K562 (cell line): ENCODE data around the gene FAM3C. TPM values are rescaled to one million over a fixed set of nuclear protein-coding genes. Genes with fewer than 3 reads are reported as not detected.

Source experiments
- ATAC-seq: fragments of 200-7000 bp; cut with Tn5 transposase; 3 replicates; pipeline ENCODE4 v1.9.1; 2020; ENCODE audit warnings: moderate library complexity
- BruUV-seq: library from RNA; stranded (reverse); fragments of 400-500 nt; replicated peaks from 2 replicates; lab custom pipeline; 2021; lab: Mats Ljungman, UMichigan
- CTCF ChIA-PET: fragments of 300-600 bp; formaldehyde crosslinking; extraction: SDS; loops from one replicate; lab custom pipeline; 2021; ENCODE audit warnings: low intra/inter-chr PET ratio; lab: Yijun Ruan, JAX
- POLR2A ChIA-PET: fragments of 300-600, 350-650 bp; sonication (Branson Sonifier 250); formaldehyde crosslinking; extraction: SDS; loops from one replicate; lab custom pipeline; 2021; ENCODE audit warnings: antibody characterized with exemption, inconsistent platforms; lab: Yijun Ruan, JAX
- DNase-seq, 4 experiments: peaks; one replicate each; pipeline versions ENCODE4 v3.0.0 to v3.0.0-alpha.2; 2011 to 2018; ENCODE audit warnings: low spot score in 3 of 4, mixed read lengths in 3 of 4; ENCODE audit errors: extremely low read depth in 1 of 4
- FAIRE-seq: peaks from 2 replicates; lab custom pipeline; 2011; peaks lifted over from hg19 to GRCh38; lab: Jason Lieb, UNC
- H2AFZ ChIP-seq: 2 replicates; pipeline ENCODE4 v1.6.0; 2011; ENCODE audit warnings: low read depth, low read length, control low read depth, inconsistent platforms
- H3K27ac ChIP-seq: fragments of 200-600 bp; 3 replicates; pipeline ENCODE4 v1.8.0; 2011; ENCODE audit warnings: low read depth, mild to moderate bottlenecking, control low read depth, inconsistent platforms, low read length, moderate library complexity, mixed read lengths; ENCODE audit errors: extremely low read depth
- H3K27me3 ChIP-seq, 2 experiments: fragments of 300-600 bp in 1 of 2; 2 replicates in 1 of 2; 3 replicates in 1 of 2; pipeline versions ENCODE4 v1.6.0 to v1.8.0; 2011; ENCODE audit warnings: inconsistent platforms in 2 of 2, low read length in 2 of 2, mild to moderate bottlenecking in 1 of 2, mixed read lengths in 1 of 2, moderate library complexity in 1 of 2; ENCODE audit not compliant: control insufficient read depth in 2 of 2, insufficient read depth in 2 of 2
- H3K36me3 ChIP-seq: fragments of 300-600 bp; 3 replicates; pipeline ENCODE4 v1.8.0; 2011; ENCODE audit warnings: mild to moderate bottlenecking, low read length, inconsistent platforms; ENCODE audit not compliant: control insufficient read depth, insufficient read depth
- H3K4me1 ChIP-seq, 2 experiments: fragments of 200-600 bp in 1 of 2; replicated peaks in 1 of 2; 2 replicates in 1 of 2; 3 replicates in 1 of 2; pipeline versions ENCODE4 v1.5.1 to v1.8.0; 2011; ENCODE audit warnings: inconsistent platforms in 2 of 2, low read length in 2 of 2, mild to moderate bottlenecking in 1 of 2, mixed read lengths in 1 of 2, moderate library complexity in 1 of 2; ENCODE audit not compliant: control insufficient read depth in 2 of 2, insufficient read depth in 2 of 2
- H3K4me2 ChIP-seq: 2 replicates; pipeline ENCODE4 v1.6.1; 2011; ENCODE audit warnings: low read length, control low read depth, inconsistent platforms, mixed read lengths; ENCODE audit not compliant: insufficient read depth
- H3K4me3 ChIP-seq: fragments of 200-600 bp; sonication (generic), shearing (Covaris generic); 2 replicates; pipeline ENCODE4 v1.5.1; 2016; ENCODE audit warnings: control low read depth, inconsistent platforms
- H3K79me2 ChIP-seq: fragments of 200-600 bp; 3 replicates; pipeline ENCODE4 v1.8.0; 2011; ENCODE audit warnings: low read length, inconsistent platforms; ENCODE audit not compliant: control insufficient read depth, insufficient read depth
- H3K9ac ChIP-seq, 2 experiments: 2 replicates each; pipeline versions ENCODE4 v1.6.0 to v1.6.1; 2011; ENCODE audit warnings: low read depth in 2 of 2, low read length in 2 of 2, control low read depth in 1 of 2, inconsistent platforms in 1 of 2, mild to moderate bottlenecking in 1 of 2, mixed read lengths in 1 of 2; ENCODE audit not compliant: insufficient read depth in 1 of 2
- H3K9me1 ChIP-seq: one replicate; pipeline ENCODE4 v1.6.0; 2011; ENCODE audit warnings: inconsistent platforms, mild to moderate bottlenecking, low read length, moderate library complexity; ENCODE audit not compliant: control insufficient read depth, insufficient read depth
- H3K9me3 ChIP-seq: replicated peaks from 2 replicates; pipeline ENCODE4 v1.5.1; 2011; ENCODE audit warnings: low read depth, low read length, inconsistent platforms; ENCODE audit not compliant: control insufficient read depth, insufficient read depth
- H4K20me1 ChIP-seq: replicated peaks from 2 replicates; pipeline ENCODE4 v1.6.1; 2011; ENCODE audit warnings: low read length, inconsistent platforms, mixed read lengths; ENCODE audit not compliant: control insufficient read depth, insufficient read depth
- CBFB ChIP-seq: sonication (generic); formaldehyde crosslinking; IDR thresholded peaks from 2 replicates; pipeline ENCODE4 v1.4.0; 2020; ENCODE audit warnings: mild to moderate bottlenecking, missing genetic modification reagents
- MCM3 ChIP-seq: fragments of 450-650 bp; IDR thresholded peaks from 2 replicates; pipeline ENCODE4 v1.6.1; 2016
- NR2C1 ChIP-seq, 2 experiments: fragments of 450-650 bp; IDR thresholded peaks; 2 replicates each; pipeline ENCODE4 v1.6.1; 2017; ENCODE audit warnings: mild to moderate bottlenecking in 2 of 2, antibody characterized with exemption in 1 of 2, inconsistent platforms in 1 of 2, missing compliant biosample characterization in 1 of 2, missing genetic modification characterization in 1 of 2
- TAF9B ChIP-seq: fragments of 450-650 bp; IDR thresholded peaks from 2 replicates; pipeline ENCODE4 v1.6.1; 2018; ENCODE audit warnings: mild to moderate bottlenecking; ENCODE audit not compliant: partially characterized antibody
- ZNF766 ChIP-seq: fragments of 200-800 bp; sonication (Bioruptor generic); conservative IDR thresholded peaks from 2 replicates; pipeline ENCODE4 v1.6.1; 2016; ENCODE audit warnings: missing genetic modification characterization, missing compliant biosample characterization
- WGBS: fragments of 100-300 bp; shearing (Covaris generic); methylation state at CpG from one replicate; pipeline ENCODE4 v1.1.6; 2016; ENCODE audit warnings: low coverage, mixed read lengths; ENCODE audit not compliant: insufficient coverage; ENCODE audit errors: missing lambda C conversion rate; 5-methylcytosine and 5-hydroxymethylcytosine counted together
- in situ Hi-C: fragments of 300-500 bp; cut with MboI; formaldehyde crosslinking; loops from 4 replicates; pipeline ENCODE4 v1.15.0; 2018; ENCODE audit warnings: inconsistent platforms, mixed read lengths
- intact Hi-C: fragments of 100-400 bp; cut with micrococcal nuclease; formaldehyde crosslinking; loops from 2 replicates; pipeline ENCODE4 v1.14.2; 2022
- polyA plus RNA-seq, 8 experiments: library from polyadenylated mRNA; depleted of rRNA in 4 of 8; stranded (reverse) in 5 of 8; unstranded in 3 of 8; fragments of >200 nt; fragmentation: Nextera tagmentation in 2 of 8; fragmentation: Illumina TruSeq in 1 of 8; extraction: Ambion mirVana in 2 of 8; extraction: Trizol in 1 of 8; gene quantifications; 2 replicates each; pipeline versions ENCODE4 v1.2.1 to v1.2.3, GENCODE V29; 2011 to 2014; ENCODE audit warnings: inconsistent platforms in 1 of 8, missing spikeins in 1 of 8
- total RNA-seq, 7 experiments: library from RNA; depleted of rRNA in 6 of 7; stranded (reverse); fragments of >200 nt in 6 of 7; fragmentation: Illumina TruSeq in 2 of 7; extraction: Trizol in 2 of 7; gene quantifications; 2 replicates each; pipeline versions ENCODE4 v1.2.1 to v1.2.3, GENCODE V29; 2011 to 2021; ENCODE audit warnings: low replicate concordance in 1 of 7
- TF ChIP-seq, protein P1 (sequence below): fragments of 450-650 bp; IDR thresholded peaks from 2 replicates; pipeline ENCODE4 v1.6.1; 2018; ENCODE audit not compliant: partially characterized antibody
- TF ChIP-seq, protein P2 (sequence below), 2 experiments: fragments of 150-350 bp in 1 of 2; IDR thresholded peaks; 2 replicates each; pipeline ENCODE4 v1.6.1; 2012 to 2016; ENCODE audit warnings: low read depth in 2 of 2, low read length in 2 of 2, mild to moderate bottlenecking in 1 of 2, moderate library complexity in 1 of 2
- TF ChIP-seq, protein P3 (sequence below): sonication (generic); formaldehyde crosslinking; IDR thresholded peaks from 2 replicates; pipeline ENCODE4 v1.8.1; 2023; ENCODE audit warnings: mild to moderate bottlenecking, missing genetic modification reagents, moderate library complexity
- TF ChIP-seq, protein P4 (sequence below): fragments of 150-350 bp; conservative IDR thresholded peaks from 2 replicates; pipeline ENCODE4 v1.6.1; 2014; ENCODE audit warnings: low read length
- TF ChIP-seq, protein P5 (sequence below): fragments of 450-650 bp; IDR thresholded peaks from 2 replicates; pipeline ENCODE4 v1.6.1; 2016; ENCODE audit warnings: low read depth, mild to moderate bottlenecking, moderate library complexity

FAM3C gene
- total and polyA plus RNA-seq, 9 of the 15 experiments (the other 6 are each of a cell fraction or from before 2014, with no cell fraction given): 10.6 to 42.6 (median 30.0) TPM

DNA sequence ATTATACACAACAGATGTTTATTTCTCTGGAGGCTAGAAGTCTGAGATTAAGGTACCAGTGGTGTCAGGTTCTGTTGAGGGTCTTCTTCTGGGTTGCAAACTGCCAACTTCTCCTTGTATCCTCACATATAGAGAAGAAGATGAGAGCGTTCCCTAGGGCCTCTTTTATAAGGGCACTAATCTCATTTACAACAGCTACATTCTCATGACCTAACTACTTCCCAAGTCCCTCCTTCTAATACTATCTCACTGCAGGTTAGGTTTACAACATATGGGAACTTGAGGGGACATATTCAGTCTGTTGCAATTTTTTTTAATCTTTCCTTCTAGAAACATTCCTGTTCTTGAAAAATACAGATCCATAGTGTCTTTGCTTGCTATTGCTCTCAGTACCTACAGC is 18.3 kb upstream of the FAM3C start:
- intact Hi-C loops: no loop called here
- BruUV-seq: no TSS peak
- Histone ChIP-seq H3K9me1 (no peaks in the 10 kb centered on the region), H3K4me3 (no peak overlapping the region), H3K27me3 (no peaks in the 10 kb centered on the region), H4K20me1 (no peaks in the 10 kb centered on the region), H3K4me1 (peaks cover 0 to 13% of the 10 kb centered on the region in 2 experiments; a peak in 3 of 5 replicates), H3K36me3 (no peaks in the 10 kb centered on the region), H3K9ac (no peak overlapping the region), H3K79me2 (no peaks in the 10 kb centered on the region), H3K27ac (no peak overlapping the region), H3K9me3 (no peaks in the 10 kb centered on the region), H2AFZ (no peak overlapping the region), H3K4me2 (no peak overlapping the region)
- ATAC-seq (no peak), DNase-seq (no peak), FAIRE-seq (no peak)
- CTCF ChIA-PET: no interaction called here
- in situ Hi-C loops: no loop called here
- POLR2A ChIA-PET: no interaction called here
- WGBS: 24% methylated on average over 1 of the region's 1 CpG
- no peak for TF ChIP-seq ZNF766 (CRISPR knock-in tag)
- TF ChIP-seq, protein P1, sequence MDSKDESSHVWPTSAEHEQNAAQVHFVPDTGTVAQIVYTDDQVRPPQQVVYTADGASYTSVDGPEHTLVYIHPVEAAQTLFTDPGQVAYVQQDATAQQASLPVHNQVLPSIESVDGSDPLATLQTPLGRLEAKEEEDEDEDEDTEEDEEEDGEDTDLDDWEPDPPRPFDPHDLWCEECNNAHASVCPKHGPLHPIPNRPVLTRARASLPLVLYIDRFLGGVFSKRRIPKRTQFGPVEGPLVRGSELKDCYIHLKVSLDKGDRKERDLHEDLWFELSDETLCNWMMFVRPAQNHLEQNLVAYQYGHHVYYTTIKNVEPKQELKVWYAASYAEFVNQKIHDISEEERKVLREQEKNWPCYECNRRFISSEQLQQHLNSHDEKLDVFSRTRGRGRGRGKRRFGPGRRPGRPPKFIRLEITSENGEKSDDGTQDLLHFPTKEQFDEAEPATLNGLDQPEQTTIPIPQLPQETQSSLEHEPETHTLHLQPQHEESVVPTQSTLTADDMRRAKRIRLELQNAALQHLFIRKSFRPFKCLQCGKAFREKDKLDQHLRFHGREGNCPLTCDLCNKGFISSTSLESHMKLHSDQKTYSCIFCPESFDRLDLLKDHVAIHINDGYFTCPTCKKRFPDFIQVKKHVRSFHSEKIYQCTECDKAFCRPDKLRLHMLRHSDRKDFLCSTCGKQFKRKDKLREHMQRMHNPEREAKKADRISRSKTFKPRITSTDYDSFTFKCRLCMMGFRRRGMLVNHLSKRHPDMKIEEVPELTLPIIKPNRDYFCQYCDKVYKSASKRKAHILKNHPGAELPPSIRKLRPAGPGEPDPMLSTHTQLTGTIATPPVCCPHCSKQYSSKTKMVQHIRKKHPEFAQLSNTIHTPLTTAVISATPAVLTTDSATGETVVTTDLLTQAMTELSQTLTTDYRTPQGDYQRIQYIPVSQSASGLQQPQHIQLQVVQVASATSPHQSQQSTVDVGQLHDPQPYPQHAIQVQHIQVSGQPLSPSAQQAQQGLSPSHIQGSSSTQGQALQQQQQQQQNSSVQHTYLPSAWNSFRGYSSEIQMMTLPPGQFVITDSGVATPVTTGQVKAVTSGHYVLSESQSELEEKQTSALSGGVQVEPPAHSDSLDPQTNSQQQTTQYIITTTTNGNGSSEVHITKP: no peak
- TF ChIP-seq, protein P2, sequence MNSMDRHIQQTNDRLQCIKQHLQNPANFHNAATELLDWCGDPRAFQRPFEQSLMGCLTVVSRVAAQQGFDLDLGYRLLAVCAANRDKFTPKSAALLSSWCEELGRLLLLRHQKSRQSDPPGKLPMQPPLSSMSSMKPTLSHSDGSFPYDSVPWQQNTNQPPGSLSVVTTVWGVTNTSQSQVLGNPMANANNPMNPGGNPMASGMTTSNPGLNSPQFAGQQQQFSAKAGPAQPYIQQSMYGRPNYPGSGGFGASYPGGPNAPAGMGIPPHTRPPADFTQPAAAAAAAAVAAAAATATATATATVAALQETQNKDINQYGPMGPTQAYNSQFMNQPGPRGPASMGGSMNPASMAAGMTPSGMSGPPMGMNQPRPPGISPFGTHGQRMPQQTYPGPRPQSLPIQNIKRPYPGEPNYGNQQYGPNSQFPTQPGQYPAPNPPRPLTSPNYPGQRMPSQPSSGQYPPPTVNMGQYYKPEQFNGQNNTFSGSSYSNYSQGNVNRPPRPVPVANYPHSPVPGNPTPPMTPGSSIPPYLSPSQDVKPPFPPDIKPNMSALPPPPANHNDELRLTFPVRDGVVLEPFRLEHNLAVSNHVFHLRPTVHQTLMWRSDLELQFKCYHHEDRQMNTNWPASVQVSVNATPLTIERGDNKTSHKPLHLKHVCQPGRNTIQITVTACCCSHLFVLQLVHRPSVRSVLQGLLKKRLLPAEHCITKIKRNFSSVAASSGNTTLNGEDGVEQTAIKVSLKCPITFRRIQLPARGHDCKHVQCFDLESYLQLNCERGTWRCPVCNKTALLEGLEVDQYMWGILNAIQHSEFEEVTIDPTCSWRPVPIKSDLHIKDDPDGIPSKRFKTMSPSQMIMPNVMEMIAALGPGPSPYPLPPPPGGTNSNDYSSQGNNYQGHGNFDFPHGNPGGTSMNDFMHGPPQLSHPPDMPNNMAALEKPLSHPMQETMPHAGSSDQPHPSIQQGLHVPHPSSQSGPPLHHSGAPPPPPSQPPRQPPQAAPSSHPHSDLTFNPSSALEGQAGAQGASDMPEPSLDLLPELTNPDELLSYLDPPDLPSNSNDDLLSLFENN (IDR thresholded peaks at IDR 0.05; ENCODE audit: low read depth in 2 of 2, low read length in 2 of 2): no peak
- TF ChIP-seq, protein P3, sequence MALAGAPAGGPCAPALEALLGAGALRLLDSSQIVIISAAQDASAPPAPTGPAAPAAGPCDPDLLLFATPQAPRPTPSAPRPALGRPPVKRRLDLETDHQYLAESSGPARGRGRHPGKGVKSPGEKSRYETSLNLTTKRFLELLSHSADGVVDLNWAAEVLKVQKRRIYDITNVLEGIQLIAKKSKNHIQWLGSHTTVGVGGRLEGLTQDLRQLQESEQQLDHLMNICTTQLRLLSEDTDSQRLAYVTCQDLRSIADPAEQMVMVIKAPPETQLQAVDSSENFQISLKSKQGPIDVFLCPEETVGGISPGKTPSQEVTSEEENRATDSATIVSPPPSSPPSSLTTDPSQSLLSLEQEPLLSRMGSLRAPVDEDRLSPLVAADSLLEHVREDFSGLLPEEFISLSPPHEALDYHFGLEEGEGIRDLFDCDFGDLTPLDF (CRISPR knock-in tag): no peak
- TF ChIP-seq NR2C1 (IDR thresholded peaks at IDR 0.05): no peak
- no peak for TF ChIP-seq NR2C1 (tag; IDR thresholded peaks at IDR 0.05)
- TF ChIP-seq, protein P4, sequence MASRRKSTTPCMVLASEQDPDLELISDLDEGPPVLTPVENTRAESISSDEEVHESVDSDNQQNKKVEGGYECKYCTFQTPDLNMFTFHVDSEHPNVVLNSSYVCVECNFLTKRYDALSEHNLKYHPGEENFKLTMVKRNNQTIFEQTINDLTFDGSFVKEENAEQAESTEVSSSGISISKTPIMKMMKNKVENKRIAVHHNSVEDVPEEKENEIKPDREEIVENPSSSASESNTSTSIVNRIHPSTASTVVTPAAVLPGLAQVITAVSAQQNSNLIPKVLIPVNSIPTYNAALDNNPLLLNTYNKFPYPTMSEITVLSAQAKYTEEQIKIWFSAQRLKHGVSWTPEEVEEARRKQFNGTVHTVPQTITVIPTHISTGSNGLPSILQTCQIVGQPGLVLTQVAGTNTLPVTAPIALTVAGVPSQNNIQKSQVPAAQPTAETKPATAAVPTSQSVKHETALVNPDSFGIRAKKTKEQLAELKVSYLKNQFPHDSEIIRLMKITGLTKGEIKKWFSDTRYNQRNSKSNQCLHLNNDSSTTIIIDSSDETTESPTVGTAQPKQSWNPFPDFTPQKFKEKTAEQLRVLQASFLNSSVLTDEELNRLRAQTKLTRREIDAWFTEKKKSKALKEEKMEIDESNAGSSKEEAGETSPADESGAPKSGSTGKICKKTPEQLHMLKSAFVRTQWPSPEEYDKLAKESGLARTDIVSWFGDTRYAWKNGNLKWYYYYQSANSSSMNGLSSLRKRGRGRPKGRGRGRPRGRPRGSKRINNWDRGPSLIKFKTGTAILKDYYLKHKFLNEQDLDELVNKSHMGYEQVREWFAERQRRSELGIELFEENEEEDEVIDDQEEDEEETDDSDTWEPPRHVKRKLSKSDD: no peak
- TF ChIP-seq, protein P5, sequence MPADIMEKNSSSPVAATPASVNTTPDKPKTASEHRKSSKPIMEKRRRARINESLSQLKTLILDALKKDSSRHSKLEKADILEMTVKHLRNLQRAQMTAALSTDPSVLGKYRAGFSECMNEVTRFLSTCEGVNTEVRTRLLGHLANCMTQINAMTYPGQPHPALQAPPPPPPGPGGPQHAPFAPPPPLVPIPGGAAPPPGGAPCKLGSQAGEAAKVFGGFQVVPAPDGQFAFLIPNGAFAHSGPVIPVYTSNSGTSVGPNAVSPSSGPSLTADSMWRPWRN: no peak
- TF ChIP-seq TAF9B: no peak
- no peak for TF ChIP-seq MCM3
- no peak for TF ChIP-seq CBFB
